Central memory CD8-positive, alpha-beta T cell (primary cell): ENCODE measurements around the gene UNC13C.

ENCODE experiments used
- ATAC-seq: fragments of 150-1000 bp; cut with Tn5 transposase; replicated peaks from 2 replicates; pipeline ENCODE4 v1.10.0; 2022; ENCODE audit warnings: mild to moderate bottlenecking, moderate FRiP score, moderate number of reproducible peaks; ENCODE audit not compliant: poor library complexity, severe bottlenecking; ENCODE audit errors: extremely low read depth
- DNase-seq, 2 donors: peaks; one replicate each; pipeline ENCODE4 v3.0.0; 2021; ENCODE audit warnings: low spot score in 2 of 2
- H3K27ac Mint-ChIP-seq: one replicate; pipeline ENCODE4 v1.8.0; 2022; ENCODE audit warnings: low read depth, mild to moderate bottlenecking, moderate library complexity, mixed read lengths
- H3K27me3 Mint-ChIP-seq: one replicate; pipeline ENCODE4 v1.8.0; 2022; ENCODE audit warnings: mixed read lengths
- H3K36me3 Mint-ChIP-seq: one replicate; pipeline ENCODE4 v1.8.0; 2022; ENCODE audit warnings: mild to moderate bottlenecking, moderate library complexity, mixed read lengths; ENCODE audit not compliant: insufficient read depth
- H3K4me1 Mint-ChIP-seq: one replicate; pipeline ENCODE4 v1.8.0; 2022; ENCODE audit warnings: mixed read lengths
- H3K4me3 Mint-ChIP-seq: one replicate; pipeline ENCODE4 v1.8.0; 2022; ENCODE audit warnings: mild to moderate bottlenecking, moderate library complexity, mixed read lengths
- H3K9me3 Mint-ChIP-seq: one replicate; pipeline ENCODE4 v1.8.0; 2022; ENCODE audit warnings: mixed read lengths

UNC13C gene

GRCh38 chr15:54571576-54571975, 593.3 kb downstream of the UNC13C start:
- ATAC-seq (no peak), DNase-seq (no peak)
- Mint-ChIP-seq H3K9me3 (peaks cover 6% of the 10 kb centered on the region), H3K36me3 (no peaks in the 10 kb centered on the region), H3K27ac (no peak overlapping the region), H3K4me1 (no peaks in the 10 kb centered on the region), H3K27me3 (no peaks in the 10 kb centered on the region), H3K4me3 (no peak overlapping the region)

- no peak for ATAC-seq
- no peak overlapping the region for H3K4me3 Mint-ChIP-seq
- H3K9me3 Mint-ChIP-seq = peaks cover 9% of the 10 kb centered on the region
These were observed 597.3 kb downstream of the UNC13C start for GRCh38 chr15:54575586-54575985.

GRCh38 chr15:54576298-54576935, 598.2 kb downstream of the UNC13C start:
- Mint-ChIP-seq H3K27ac (no peak overlapping the region), H3K9me3 (peaks cover 14% of the 10 kb centered on the region), H3K27me3 (peaks cover 10% of the 10 kb centered on the region), H3K4me1 (no peaks in the 10 kb centered on the region), H3K4me3 (no peak overlapping the region), H3K36me3 (no peaks in the 10 kb centered on the region)
- ATAC-seq = no peak
- no peak for DNase-seq

More at GRCh38 chr15:54575586-54575985, 597.3 kb downstream of the UNC13C start:
- Mint-ChIP-seq H3K36me3 (no peaks in the 10 kb centered on the region), H3K27me3 (peaks cover 2% of the 10 kb centered on the region), H3K27ac (no peak overlapping the region), H3K4me1 (no peaks in the 10 kb centered on the region)
- DNase-seq = no peak

- Mint-ChIP-seq H3K4me3 (no peak overlapping the region), H3K9me3 (peaks cover 19% of the 10 kb centered on the region), H3K27ac (no peak overlapping the region), H3K36me3 (no peaks in the 10 kb centered on the region), H3K27me3 (peaks cover 11% of the 10 kb centered on the region), H3K4me1 (no peaks in the 10 kb centered on the region)
- ATAC-seq (no peak), DNase-seq (no peak)
These were observed 599.4 kb downstream of the UNC13C start for GRCh38 chr15:54577476-54578250.

- peaks cover 19% of the 10 kb centered on the region for H3K9me3 Mint-ChIP-seq
- H3K27me3 Mint-ChIP-seq = peaks cover 11% of the 10 kb centered on the region
- no peaks in the 10 kb centered on the region for H3K4me1 Mint-ChIP-seq
- ATAC-seq (no peak), DNase-seq (no peak)
- no peaks in the 10 kb centered on the region for H3K36me3 Mint-ChIP-seq
- no peak overlapping the region for H3K4me3 Mint-ChIP-seq
- no peak overlapping the region for H3K27ac Mint-ChIP-seq
These were observed 601.6 kb downstream of the UNC13C start for GRCh38 chr15:54579855-54580254.

GRCh38 chr15:54580643-54581042, 602.4 kb downstream of the UNC13C start:
- peaks cover 19% of the 10 kb centered on the region for H3K9me3 Mint-ChIP-seq
- H3K36me3 Mint-ChIP-seq = no peaks in the 10 kb centered on the region
- peaks cover 11% of the 10 kb centered on the region for H3K27me3 Mint-ChIP-seq
- H3K27ac Mint-ChIP-seq = no peak overlapping the region
- no peaks in the 10 kb centered on the region for H3K4me1 Mint-ChIP-seq
- DNase-seq (no peak), ATAC-seq (no peak)
- no peak overlapping the region for H3K4me3 Mint-ChIP-seq

- Mint-ChIP-seq H3K4me3 (no peak overlapping the region), H3K4me1 (no peaks in the 10 kb centered on the region), H3K27ac (no peak overlapping the region), H3K36me3 (no peaks in the 10 kb centered on the region), H3K9me3 (peaks cover 11% of the 10 kb centered on the region), H3K27me3 (peaks cover 11% of the 10 kb centered on the region)
- DNase-seq = no peak
- ATAC-seq = no peak
These were observed 604.8 kb downstream of the UNC13C start for GRCh38 chr15:54582863-54583643.

GRCh38 chr15:54585063-54585462, 606.8 kb downstream of the UNC13C start:
- no peak overlapping the region for H3K27ac Mint-ChIP-seq
- ATAC-seq = no peak
- H3K4me1 Mint-ChIP-seq = no peaks in the 10 kb centered on the region
- peaks cover 11% of the 10 kb centered on the region for H3K27me3 Mint-ChIP-seq
- H3K4me3 Mint-ChIP-seq = no peak overlapping the region
- DNase-seq = no peak
- H3K9me3 Mint-ChIP-seq = peaks cover 11% of the 10 kb centered on the region
- no peaks in the 10 kb centered on the region for H3K36me3 Mint-ChIP-seq

- Mint-ChIP-seq H3K27ac (no peak overlapping the region), H3K4me3 (no peak overlapping the region), H3K4me1 (no peaks in the 10 kb centered on the region), H3K27me3 (peaks cover 16% of the 10 kb centered on the region), H3K9me3 (peaks cover 17% of the 10 kb centered on the region), H3K36me3 (no peaks in the 10 kb centered on the region)
- DNase-seq = no peak
- ATAC-seq = no peak
These were observed 615.9 kb downstream of the UNC13C start for GRCh38 chr15:54594115-54594514.

GRCh38 chr15:54599386-54599785, 621.1 kb downstream of the UNC13C start:
- Mint-ChIP-seq H3K4me3 (no peak overlapping the region), H3K9me3 (peaks cover 5% of the 10 kb centered on the region), H3K27me3 (peaks cover 8% of the 10 kb centered on the region), H3K36me3 (no peaks in the 10 kb centered on the region), H3K4me1 (no peaks in the 10 kb centered on the region), H3K27ac (no peak overlapping the region)
- ATAC-seq (no peak), DNase-seq (no peak)

- peaks cover 10% of the 10 kb centered on the region for H3K9me3 Mint-ChIP-seq
- H3K4me1 Mint-ChIP-seq = no peaks in the 10 kb centered on the region
- no peaks in the 10 kb centered on the region for H3K27me3 Mint-ChIP-seq
- DNase-seq (no peak), ATAC-seq (no peak)
- no peaks in the 10 kb centered on the region for H3K36me3 Mint-ChIP-seq
- no peak overlapping the region for H3K4me3 Mint-ChIP-seq
- no peak overlapping the region for H3K27ac Mint-ChIP-seq
These were observed 626.8 kb downstream of the UNC13C start for GRCh38 chr15:54605043-54605442.

- ATAC-seq (no peak), DNase-seq (no peak)
- peaks cover 10% of the 10 kb centered on the region for H3K9me3 Mint-ChIP-seq
- H3K27me3 Mint-ChIP-seq = no peaks in the 10 kb centered on the region
- H3K4me3 Mint-ChIP-seq = no peak overlapping the region
- H3K4me1 Mint-ChIP-seq = no peaks in the 10 kb centered on the region
- H3K27ac Mint-ChIP-seq = no peak overlapping the region
- no peaks in the 10 kb centered on the region for H3K36me3 Mint-ChIP-seq
These were observed 627.3 kb downstream of the UNC13C start for GRCh38 chr15:54605556-54605955.
